ENCODE data around the gene ARRDC4.

Gene ARRDC4, protein sequence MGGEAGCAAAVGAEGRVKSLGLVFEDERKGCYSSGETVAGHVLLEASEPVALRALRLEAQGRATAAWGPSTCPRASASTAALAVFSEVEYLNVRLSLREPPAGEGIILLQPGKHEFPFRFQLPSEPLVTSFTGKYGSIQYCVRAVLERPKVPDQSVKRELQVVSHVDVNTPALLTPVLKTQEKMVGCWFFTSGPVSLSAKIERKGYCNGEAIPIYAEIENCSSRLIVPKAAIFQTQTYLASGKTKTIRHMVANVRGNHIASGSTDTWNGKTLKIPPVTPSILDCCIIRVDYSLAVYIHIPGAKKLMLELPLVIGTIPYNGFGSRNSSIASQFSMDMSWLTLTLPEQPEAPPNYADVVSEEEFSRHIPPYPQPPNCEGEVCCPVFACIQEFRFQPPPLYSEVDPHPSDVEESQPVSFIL

DNA sequence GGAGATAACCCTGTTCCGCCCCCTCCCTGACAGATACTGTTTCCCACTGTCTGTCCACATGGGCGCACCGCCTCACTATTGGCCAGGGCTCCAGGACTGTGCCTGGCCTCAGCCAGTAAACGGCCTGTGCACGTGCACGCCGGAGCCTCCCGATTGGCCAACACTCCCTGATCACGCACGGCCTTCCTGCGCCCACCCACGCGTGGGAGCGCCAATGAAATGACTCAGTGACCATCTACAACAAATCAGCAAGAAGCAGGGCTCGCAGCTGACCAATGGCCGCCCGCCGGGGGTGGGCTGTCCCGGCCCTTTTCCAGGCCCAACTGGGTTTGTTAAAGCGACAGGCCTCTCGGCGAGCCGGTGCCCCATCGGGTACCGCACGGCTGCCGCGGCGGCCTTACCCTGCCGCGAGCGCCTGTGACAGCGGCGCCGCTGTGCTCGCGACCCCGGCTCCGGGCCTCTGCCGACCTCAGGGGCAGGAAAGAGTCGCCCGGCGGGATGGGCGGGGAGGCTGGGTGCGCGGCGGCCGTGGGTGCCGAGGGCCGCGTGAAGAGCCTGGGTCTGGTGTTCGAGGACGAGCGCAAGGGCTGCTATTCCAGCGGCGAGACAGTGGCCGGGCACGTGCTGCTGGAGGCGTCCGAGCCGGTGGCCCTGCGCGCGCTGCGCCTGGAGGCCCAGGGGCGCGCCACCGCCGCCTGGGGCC lies at the start of gene ARRDC4:
ARRDC4 (plus strand) TSS at position 340 of the 703 bp plus-strand sequence; CDS start at position 499, 159 bp downstream.
- peak; percentile 100 for DNase-seq (ENCODE audit: low read depth, low spot score)

DNA sequence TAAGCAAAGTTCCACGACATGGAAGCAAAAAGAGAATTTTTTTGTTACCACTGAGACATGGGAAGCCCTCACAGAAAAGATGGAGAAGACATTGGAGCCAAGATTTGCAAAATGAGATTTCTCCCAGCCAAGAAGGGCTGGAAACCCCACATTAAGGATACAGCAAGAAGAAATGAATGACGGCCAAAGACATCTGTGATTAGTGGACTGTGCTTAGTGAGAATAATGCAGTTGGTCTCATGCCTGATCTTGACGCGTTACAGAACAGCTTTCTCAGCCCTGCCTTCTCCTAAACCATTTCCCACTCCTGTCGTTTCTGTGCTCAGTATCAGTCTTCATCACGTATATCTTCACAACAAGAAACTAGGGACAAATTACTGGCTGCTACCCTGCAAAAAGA lies 45.8 kb upstream of the ARRDC4 start:
- no peak for DNase-seq (ENCODE audit: low read depth, low spot score)

DNA sequence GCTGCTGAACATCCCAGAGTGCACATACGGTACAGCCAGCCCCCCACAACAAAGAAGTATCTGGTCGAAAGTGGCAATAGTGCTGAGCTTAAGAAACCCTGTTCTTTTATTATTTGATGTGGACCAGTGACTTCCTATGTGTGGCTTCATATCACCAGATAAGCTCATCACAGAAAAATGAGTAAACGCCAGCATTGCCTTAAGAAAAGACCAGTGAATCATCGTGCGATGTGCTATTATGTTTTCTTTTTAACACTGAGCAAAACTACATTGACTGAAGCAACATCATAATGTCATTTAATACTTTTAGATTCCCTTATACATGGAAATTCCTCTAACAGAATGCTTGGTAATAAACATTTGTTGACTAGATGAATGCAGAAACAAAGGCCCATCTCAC lies 45.2 kb upstream of the ARRDC4 start:
- no peak for DNase-seq (ENCODE audit: low read depth, low spot score)

DNA sequence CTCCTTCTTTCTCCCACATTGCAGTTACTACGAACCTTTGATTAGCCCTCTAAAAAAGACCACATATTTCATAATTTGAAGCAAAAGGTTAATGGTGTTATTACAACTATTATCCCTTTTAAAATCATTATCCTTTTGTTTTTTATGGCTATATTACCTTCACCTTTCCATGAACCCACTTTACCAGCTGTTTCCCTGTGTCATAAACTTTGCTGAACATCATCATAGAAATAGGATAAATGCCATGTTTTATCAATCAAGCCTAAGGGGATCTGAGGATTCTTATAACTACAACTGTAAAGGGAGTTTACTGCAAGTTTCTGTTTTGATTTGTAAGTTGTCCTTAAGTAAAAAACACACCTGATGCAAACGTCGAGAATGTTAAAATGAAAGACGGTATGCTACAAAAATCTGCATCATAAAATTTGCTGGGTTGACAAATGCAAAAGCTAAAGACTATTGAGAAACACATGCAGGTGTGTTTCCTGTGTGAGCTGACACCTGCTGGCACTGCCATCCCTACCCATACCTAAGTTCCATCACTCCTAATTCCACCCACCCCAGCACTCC lies 39.1 kb upstream of the ARRDC4 start:
- DNase-seq (ENCODE audit: low read depth, low spot score): no peak

DNA sequence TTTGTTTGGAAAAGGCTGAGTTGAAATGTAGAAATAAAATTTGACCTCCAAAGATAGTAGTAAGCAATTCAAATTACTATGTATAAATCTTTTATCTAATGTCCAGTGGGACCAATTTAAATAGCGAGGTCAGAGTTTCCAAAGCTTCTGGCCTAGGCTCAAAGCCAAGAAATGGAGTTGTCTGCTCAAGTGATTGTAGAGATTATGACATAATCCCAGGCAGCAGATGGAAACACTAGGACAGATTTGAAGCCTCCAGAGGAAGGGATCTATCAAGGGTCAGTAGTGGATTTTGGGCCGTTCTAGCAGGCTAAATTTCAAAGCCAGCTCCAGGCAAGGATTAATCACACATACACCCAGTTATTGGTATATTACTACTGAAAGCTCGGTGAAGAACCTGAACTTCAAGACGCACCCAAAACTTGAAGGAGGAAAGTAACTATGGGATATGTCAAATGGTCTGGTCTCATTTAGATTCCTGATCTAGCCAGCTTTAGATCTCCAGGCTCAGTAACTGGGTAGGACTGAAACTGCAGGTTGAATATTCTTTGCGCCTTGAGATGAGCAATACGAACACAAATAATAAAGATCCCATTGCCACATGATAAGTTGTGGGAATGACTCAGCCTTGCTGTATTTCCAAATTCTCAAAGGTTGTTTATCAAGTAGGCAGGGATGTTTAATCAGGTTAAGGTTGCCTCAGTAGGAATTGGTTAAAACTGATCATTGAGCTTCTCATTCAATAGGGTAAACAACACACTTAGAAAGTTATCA lies 30.9 kb upstream of the ARRDC4 start:
- DNase-seq (ENCODE audit: low read depth, low spot score): no peak

DNA sequence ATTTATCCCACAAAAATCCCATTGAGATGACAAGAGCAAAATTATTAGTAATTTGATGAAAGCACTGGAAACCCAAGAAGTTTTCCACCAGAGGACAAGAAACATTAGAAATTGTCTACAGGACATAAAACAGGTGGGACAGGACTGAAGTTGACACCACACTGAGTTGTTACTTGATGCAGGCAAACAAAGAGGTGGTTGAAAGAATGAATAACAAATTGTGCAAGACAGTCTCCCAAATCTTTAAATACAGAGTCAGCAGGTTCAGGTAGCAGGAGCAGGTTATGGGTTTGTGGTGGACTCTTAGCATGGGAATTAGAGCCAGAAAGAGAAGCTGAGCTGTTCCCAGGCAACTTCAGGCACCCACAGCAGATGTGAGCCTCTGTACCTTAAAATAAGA lies 30.3 kb upstream of the ARRDC4 start:
- DNase-seq (ENCODE audit: low read depth, low spot score): no peak

DNA sequence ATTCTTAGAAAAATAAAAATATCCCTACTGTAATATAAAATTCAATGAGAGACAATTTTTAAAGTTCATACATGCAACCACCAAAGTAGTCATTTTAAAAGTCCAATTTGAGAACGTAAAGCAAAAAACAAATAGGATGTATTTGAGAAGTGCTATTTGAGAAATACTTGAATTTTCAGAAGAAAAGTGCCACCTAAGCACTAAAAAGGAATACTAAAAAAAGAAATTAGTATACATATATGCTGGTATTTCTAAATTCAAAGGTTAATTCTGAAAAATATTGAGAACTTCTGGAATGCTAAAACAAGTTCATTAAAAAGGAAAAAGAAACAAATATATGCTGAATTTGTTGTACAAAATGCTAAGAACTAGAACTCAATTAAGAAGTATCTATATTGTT lies 29.2 kb upstream of the ARRDC4 start:
- no peak for DNase-seq (ENCODE audit: low read depth, low spot score)

DNA sequence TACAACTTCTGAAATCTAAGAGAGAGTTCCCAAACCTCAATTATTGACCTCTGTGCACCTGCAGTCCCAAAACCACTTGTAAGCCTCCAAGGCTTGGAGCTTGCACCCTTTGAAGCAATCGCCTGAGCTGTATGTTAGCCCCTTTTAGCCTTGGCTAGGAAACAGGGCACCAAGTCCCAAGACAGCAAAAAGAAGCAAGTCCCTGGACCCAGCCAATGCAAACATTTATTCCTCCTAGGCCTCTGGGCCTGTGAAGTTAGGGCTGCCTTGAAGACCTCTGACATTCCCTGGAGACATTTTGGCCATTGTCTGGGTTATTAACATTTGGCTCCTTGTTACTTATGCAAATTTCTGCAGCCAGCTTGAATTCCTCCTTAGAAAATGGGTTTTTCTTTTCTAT lies 26.9 kb upstream of the ARRDC4 start:
- DNase-seq (ENCODE audit: low read depth, low spot score): no peak

DNA sequence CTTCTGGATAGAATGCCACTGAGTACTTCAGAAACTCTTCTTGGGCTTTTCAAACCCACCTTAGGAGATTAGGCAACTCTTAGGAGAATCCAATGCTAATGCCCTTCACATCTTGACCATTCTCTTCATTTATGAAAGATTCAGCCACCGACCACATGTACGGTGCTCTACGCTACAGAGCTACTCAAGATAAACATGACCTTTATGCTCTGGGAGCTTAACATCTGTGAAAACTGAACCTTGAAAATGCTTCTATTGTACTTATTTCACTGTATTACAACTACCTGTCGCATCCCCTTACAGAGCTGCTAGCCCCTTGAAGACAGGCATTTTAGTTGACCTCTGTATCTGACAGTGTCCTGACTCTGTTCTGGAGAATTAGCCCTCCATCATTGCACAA lies 19.5 kb upstream of the ARRDC4 start:
- DNase-seq (ENCODE audit: low read depth, low spot score): no peak

DNA sequence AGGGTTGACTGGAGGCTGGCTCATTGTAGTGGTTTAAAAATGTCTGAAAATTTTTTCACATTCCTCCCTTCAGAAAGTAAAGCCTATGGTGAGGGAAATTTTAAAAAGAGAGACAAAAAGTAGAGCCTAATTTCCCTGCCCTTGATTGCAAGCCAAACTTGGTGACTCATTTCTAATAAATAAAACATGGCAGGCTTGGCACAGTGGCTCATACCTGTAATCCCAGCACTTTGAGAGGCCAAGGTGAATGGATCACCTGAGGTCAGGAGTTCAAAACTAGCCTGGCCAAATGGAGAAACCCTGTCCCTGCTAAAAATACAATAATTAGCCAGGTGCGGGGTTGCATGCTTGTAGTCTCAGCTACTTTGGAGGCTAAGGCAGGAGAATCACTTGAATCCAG lies 18.9 kb upstream of the ARRDC4 start:
- DNase-seq (ENCODE audit: low read depth, low spot score): no peak

DNA sequence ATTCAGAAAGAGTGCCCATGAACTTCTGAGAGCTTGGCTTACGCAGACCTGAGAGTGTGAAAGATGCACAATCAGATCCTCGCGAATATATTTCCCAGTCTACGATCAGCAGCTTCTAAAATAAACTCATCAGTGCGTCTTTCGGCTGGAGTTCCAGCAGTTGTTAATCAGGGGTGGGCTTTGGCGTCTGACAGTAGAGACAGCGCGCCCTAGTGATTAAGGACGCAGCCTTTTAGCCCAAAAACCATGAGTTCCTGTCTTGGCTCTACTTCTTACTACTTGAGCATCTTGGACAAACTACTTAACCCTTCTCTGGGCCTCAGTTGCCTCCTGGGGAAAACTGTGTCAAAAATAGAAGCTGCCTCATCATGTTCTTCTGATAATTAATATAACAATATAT lies 15.8 kb upstream of the ARRDC4 start:
- no peak for DNase-seq (ENCODE audit: low read depth, low spot score)

DNA sequence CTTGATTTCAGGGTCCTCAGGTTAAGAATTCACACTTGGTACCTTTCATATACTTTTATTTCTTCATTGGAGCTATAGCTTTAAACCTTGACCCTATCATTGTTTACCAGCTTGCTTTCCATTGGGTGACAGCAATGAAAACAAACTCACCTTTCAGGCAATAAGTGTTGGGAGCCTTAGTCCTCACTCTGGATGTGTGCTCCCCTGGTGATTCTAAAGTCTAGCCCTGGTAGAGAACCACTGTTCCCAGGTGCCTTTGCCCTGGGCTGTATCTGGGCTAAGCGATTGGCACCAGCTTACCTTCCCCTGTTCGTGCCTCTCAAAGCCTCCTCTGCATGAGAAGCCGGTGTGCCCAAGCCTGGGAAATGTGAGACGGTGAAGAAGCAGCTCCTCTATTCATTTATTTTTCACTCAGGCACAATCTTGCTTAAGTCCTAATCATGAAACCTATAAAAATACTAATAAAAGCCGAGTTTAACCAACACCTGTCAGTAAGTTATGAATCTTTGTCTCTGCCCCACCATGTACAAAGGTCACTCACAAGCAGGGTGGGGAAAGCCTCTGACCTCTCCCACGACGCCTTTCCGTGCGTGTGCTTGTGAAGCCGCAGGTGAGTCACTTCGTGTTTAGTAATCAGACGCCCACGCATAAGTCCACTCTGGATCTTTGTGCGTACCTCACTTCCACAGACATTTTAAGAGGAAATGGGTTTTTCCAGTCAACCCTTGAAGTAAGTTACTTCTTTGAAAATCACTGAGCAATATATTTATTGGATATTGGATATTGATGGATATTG lies 12.8 kb upstream of the ARRDC4 start:
- no peak for DNase-seq (ENCODE audit: low read depth, low spot score)

DNA sequence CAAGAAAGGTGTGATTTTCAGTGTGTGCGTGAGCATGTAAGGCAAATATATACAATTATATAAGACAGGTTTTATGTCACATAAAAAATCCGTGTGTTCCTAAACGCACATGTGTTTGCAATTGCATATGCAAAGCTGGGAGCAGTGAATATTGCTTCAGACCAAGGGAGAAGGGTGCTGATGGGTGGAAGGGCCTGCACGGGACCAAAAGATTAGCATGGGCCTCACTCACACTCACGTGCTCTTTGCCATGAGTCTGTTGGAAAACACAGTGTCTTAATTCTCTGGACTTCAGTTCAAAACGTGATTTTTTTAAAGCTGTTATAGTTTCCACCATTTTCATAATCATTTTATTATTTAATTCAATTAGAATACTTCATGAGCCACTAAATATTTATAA lies 7.2 kb upstream of the ARRDC4 start:
- DNase-seq (ENCODE audit: low read depth, low spot score): no peak

DNA sequence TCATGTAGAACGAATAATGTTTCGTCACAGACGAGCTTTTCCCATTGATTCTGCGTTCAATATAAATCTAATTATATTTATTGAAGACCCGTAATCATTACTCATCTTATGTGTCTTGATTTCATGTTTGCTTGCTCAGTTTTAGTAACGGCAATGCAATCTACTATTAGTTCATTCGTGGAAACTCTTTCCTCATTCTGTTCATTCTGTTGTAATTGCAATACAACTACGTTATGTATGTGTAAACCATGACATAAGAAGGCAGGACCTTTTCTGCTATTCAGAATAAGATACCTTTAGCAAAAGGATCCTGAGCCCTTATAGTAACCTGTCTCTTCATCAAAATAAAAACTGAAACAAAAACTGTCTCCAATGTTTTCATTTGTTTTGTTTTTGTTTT lies 6.8 kb upstream of the ARRDC4 start:
- DNase-seq (ENCODE audit: low read depth, low spot score): no peak

DNA sequence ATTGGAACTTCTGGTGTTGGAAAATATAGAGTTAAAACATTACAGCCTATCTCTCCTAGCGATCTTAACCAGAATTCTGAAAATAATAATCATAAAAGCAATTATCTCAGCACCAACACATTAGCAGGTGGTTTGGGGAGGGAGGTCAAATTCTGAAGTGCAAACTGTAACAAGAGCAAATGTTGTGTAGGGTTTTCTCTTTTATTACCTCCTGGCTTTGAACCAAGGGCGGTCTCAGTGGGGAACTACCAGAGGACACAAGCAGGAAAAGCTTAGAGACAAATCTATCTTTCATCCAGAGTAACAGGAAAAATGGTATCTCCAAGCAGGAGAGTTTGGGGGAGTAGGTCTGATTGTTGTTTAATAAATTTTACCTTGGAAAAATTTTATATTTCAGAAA lies 5.5 kb upstream of the ARRDC4 start:
- no peak for DNase-seq (ENCODE audit: low read depth, low spot score)

DNA sequence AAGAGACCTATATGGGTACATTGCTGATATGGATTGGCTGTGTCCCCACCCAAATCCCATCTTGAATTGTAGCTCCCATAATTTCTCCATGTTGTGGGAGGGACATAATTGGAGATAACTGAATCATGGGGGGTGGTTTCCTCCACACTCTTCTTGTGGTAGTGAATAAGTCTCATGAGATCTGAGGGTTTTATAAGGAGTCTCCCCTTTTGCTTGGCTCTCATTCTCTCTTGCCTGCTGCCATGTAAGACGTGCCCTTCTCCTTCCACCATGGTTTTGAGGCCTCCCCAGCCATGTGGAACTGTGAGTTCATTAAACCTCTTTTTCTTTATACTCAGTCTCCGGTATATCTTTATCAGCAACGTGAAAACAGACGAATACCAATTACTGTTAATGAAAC lies 5.0 kb upstream of the ARRDC4 start:
- DNase-seq (ENCODE audit: low read depth, low spot score): no peak

DNA sequence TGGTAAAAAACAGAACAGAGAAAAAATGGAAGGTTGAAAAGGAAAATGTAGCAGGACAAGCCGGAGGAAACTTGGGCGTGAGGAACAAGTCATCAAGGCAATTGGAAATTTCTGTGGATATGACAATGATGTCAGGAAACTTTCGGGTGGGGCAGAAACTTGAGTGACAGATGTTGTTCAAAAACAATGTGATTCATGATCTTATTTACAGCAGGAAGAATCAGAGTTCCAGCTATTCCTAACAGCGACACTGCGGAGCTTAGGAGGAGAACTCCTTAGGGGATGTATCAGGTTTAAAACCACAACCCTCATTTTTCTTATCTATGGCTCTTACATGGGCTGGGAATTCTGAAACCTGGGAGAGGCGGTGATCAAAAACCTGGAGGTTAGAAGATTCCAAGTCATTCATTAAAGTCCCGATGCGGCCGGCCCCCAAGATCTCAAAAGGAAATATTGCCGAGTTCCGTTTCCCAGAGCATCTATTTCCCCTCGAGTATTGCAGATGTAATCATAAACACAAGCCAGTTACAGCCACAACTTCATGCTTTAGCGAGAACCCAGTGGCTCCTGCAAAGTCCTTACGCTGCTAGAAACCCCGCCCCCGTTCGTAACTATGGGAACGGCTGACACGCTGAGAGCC lies 659 bp upstream of the ARRDC4 start:
- DNase-seq (ENCODE audit: low read depth, low spot score): no peak

DNA sequence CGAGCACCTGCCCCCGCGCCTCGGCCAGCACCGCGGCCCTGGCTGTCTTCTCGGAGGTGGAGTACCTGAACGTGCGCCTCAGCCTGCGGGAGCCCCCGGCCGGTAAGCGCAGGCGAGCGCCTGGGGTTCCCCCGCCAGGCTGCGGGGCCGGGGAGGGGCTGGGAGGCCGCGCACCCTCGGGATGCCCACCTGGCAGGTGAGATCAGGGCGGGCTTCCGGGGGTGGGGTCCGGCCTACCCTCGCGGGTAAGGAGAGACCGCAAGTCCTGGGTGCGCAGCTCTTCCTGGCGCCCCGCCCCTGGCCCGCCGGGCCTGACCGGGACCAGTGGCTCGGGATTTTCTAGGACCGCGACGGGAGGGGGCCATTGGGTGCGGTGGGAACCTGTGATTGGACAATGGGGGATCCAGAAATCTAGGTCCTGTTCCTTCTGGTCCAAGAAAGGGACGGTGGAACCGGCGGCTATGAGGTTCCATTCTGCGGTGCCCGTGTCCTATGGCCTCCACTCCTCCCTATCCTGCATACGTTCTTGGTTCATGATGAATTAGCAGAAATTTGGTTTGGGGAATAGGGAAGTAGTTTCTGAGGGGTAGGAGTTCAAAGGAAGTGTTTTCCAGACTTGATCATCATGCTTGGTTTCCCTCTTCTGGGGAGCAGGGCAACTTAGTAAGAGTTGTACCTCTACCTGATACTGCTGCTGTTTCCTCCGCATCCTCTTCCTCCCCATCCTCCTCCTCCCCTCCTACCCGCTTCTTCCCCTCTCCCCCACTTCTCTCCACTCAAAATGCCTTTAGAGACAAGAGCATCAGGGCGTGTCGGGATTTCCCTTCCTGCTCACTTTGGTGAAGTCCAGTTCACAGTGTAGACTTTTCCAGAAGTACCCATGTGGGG lies 808 bp downstream of the ARRDC4 start:
- DNase-seq (ENCODE audit: low read depth, low spot score): peak; percentile 17

DNA sequence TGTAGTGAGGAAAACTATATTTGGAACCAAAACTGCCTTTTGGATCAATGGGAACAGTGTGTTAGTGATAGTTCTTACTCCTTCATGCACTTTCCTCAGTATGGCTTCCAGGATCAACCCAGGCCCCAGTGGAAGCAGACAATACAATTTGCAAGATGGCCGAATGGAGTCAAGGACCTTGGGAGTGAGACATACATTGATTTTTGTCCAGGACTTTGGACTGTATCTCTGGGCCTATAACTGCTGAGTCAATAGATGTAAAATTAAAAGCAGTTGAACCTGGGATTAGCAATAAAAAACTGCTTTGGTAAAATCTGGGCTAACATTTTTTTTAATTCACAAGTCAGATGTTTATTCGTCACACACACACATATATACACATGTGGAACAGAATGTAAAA lies 1.8 kb downstream of the ARRDC4 start:
- DNase-seq (ENCODE audit: low read depth, low spot score): no peak

DNA sequence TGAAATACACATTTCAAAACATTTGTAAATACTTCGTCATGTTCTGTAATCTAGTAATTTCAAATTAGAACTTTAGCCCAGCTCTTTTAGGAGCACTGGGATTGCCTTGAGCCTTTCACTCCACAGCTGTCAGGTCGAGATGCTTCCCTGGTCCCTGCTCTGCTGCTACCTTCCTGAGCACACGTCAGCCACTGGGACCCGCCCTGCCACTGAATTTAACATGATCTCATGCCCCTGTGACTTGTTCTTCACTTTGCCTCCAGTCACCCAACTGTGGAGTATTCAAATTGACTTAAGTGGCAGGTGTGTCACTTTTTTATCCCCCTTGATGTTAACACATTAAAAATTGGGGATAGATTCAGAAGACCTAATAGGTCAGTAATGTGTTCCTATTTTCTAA lies 3.3 kb downstream of the ARRDC4 start:
- DNase-seq (ENCODE audit: low read depth, low spot score): no peak

Data from ELF-1 (cell line).